IPS DF 6.9 (cell line): ENCODE results near the gene PLEKHG4.
A peak's percentile ranks its signal among the peaks of the same experiment; 100 is the strongest.

Experiments used
- DNase-seq: peaks from one replicate; pipeline ENCODE4 v3.0.0-alpha.2; 2013; ENCODE audit warnings: low read depth, low spot score
- H3K27ac ChIP-seq: one replicate; pipeline ENCODE4 v1.5.1; 2013; ENCODE audit warnings: low read length, control low read depth
- H3K27me3 ChIP-seq: 2 replicates; pipeline ENCODE4 v1.6.1; 2013; ENCODE audit warnings: mild to moderate bottlenecking, low read length; ENCODE audit not compliant: control insufficient read depth, insufficient read depth
- H3K36me3 ChIP-seq: 2 replicates; pipeline ENCODE4 v1.6.1; 2013; ENCODE audit warnings: low read length; ENCODE audit not compliant: control insufficient read depth, insufficient read depth
- H3K4me1 ChIP-seq: 2 replicates; pipeline ENCODE4 v1.6.1; 2013; ENCODE audit warnings: low read length; ENCODE audit not compliant: control insufficient read depth, insufficient read depth
- H3K4me3 ChIP-seq: 2 replicates; pipeline ENCODE4 v1.5.1; 2013; ENCODE audit warnings: mild to moderate bottlenecking, low read length
- H3K9me3 ChIP-seq: 2 replicates; pipeline ENCODE4 v1.6.1; 2013; ENCODE audit warnings: low read length, inconsistent platforms; ENCODE audit not compliant: control insufficient read depth, insufficient read depth
- WGBS: extraction: QIAGEN DNeasy Blood & Tissue Kit; methylation state at CpG from one replicate; pipeline ENCODE4 v1.1.7; 2013; ENCODE audit warnings: mixed read lengths, missing lambda C conversion rate; ENCODE audit not compliant: insufficient read length, insufficient coverage; 5-methylcytosine and 5-hydroxymethylcytosine counted together

PLEKHG4 gene, protein sequence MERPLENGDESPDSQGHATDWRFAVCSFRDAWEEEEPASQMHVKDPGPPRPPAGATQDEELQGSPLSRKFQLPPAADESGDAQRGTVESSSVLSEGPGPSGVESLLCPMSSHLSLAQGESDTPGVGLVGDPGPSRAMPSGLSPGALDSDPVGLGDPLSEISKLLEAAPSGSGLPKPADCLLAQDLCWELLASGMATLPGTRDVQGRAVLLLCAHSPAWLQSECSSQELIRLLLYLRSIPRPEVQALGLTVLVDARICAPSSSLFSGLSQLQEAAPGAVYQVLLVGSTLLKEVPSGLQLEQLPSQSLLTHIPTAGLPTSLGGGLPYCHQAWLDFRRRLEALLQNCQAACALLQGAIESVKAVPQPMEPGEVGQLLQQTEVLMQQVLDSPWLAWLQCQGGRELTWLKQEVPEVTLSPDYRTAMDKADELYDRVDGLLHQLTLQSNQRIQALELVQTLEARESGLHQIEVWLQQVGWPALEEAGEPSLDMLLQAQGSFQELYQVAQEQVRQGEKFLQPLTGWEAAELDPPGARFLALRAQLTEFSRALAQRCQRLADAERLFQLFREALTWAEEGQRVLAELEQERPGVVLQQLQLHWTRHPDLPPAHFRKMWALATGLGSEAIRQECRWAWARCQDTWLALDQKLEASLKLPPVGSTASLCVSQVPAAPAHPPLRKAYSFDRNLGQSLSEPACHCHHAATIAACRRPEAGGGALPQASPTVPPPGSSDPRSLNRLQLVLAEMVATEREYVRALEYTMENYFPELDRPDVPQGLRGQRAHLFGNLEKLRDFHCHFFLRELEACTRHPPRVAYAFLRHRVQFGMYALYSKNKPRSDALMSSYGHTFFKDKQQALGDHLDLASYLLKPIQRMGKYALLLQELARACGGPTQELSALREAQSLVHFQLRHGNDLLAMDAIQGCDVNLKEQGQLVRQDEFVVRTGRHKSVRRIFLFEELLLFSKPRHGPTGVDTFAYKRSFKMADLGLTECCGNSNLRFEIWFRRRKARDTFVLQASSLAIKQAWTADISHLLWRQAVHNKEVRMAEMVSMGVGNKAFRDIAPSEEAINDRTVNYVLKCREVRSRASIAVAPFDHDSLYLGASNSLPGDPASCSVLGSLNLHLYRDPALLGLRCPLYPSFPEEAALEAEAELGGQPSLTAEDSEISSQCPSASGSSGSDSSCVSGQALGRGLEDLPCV

DNA sequence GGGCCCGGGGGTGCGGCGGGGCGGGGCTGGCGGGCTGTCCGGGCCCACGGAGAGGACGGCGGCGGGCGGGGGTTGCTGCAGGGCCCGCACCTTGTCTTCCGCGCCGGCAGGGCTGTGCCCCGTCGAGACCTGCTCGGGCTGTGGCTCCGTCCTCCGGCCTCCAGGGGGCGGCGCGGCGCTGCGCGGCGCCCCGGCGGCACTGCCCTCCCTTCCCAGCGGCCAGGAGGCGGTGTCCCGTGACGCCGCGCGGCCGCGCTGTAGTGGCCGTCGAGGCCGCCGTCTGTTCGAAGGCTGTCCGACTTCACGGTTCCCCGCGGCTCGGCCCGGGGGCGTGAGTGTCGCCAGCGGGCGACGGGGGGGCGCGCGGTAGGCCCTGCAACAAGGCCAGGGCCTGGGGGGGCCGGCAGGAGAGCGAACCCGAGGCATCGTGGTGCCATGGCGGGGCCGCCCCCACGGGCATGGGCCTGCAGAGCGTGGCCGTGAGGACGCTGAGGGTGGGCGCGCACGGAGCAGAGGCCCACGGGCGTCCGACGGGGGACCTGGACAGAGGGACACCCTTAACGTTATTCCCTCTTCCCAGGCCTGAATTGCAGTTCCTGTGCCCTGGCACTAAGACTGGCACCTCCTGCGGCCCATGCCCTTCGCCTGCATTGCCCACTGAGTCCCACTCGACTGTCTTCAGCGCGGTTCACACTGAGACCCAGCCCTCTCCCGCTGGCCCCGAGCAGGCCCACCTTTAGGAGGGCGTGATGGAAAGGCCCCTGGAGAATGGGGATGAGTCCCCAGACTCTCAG lies at the start of gene PLEKHG4:
Gene PLEKHG4, plus strand, starts transcription at position 237 of the 794 bp plus-strand sequence. Its CDS starts 513 bp downstream, at position 750.
- no peak for DNase-seq
- H3K27ac ChIP-seq = no peak within 1 kb of the TSS
- no peaks in the 10 kb centered on the region for H3K36me3 ChIP-seq

DNA sequence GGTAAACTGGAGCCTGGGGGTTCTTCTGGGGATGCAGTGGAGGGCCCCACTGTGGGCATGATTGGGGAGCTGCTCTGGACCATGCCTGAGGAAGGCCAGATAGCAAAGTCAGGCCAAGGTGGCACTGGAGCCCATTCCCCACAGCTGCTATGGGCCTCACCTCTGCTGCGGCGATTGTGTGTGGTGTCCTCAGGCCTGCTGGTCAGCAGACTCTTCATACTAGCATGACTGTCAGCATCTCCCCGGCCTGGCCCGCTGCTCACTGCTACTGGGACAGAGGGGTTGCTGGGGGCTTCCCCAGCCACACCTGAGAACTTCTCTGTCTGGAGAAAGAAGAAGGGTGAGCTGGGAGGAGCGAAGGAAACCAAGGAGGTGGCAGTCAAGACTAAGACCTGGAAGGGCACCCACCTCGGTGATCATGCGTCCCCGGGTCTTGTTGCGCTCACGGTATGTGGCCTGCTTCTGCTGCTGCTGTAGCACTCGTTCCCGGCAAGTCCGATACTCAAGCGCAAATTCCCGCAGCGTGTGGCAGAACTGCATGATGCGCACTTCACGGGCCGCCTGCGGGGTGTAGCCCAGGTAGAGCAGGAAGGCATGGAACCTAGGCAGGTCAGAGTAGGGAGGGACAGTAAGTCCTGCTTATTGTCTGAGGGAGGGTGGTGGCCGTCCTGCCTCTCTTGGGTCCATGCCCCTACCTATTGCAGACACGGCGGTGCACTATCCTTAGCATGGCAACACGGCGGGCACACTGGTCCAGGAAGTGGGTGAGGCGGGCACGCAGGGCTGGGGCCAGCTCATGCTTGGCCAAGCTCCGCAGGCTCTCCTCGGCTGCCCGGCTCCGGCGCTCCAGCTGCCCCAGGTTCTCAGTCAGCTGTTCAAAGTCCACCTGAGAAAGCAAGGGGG lies 49.2 kb upstream of the PLEKHG4 start:
- Histone ChIP-seq H3K27ac (no peak overlapping the region), H3K36me3 (peaks cover 35% of the 10 kb centered on the region), H3K4me1 (no peaks in the 10 kb centered on the region; the same call in 1 of the 2 replicates), H3K4me3 (no peak overlapping the region), H3K9me3 (no peaks in the 10 kb centered on the region), H3K27me3 (no peaks in the 10 kb centered on the region)
- no CpG with 5 or more reads among the region's 32 CpGs for WGBS
- DNase-seq = no peak

More for the DNA sequence above, at the start of gene PLEKHG4:
- H3K9me3 ChIP-seq = no peaks in the 10 kb centered on the region
- H3K4me1 ChIP-seq = peaks cover 2% of the 10 kb centered on the region; the same call in 1 of the 2 replicates
- WGBS = no CpG with 5 or more reads among the region's 83 CpGs
- no peaks in the 10 kb centered on the region for H3K27me3 ChIP-seq
- peak within 1 kb of the TSS; percentile 59; the same call in 1 of the 2 replicates for H3K4me3 ChIP-seq

DNA sequence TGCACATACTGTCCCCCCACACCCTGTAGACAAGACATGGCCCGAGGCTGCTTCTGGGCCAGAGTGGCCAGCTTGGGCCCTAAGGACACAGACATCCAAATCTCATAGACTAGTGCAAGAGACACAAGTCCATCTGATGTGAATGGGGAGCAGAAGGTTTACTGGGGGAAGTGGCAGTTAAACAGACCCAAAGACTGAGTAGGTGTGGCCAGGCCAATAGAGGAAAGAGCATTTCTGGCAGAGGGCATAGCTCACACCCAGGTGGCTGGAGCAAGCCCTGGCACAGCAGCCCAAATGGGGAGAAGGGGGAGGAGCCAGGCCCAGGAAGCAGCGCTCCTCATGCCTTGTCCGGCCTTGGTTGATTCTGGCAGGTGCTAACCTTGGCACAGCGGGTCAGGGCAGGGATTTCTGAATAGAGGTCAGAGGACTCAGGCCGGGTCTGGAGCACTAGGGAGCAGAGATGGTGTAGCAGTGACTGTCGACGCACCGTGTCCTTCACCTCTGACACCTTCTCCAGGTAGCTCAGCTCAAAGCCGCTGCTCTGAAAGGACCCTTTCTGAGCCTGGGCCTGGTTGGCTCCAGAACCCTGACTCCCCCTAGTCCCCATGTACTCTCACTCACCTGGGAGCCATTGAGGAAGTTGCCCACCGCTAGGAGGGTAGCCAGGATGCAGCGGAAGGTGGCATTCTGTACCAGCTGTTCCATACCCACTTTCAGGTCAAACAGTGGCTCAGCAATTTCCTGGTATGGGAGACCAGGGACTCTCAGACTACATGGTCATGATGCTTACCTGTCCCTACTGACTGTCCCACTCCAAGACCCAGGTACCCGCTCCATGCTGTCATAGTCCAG lies 48.3 kb upstream of the PLEKHG4 start:
- Histone ChIP-seq H3K27me3 (no peaks in the 10 kb centered on the region), H3K27ac (no peak overlapping the region), H3K4me1 (no peaks in the 10 kb centered on the region; the same call in 1 of the 2 replicates), H3K9me3 (no peaks in the 10 kb centered on the region), H3K4me3 (no peak overlapping the region), H3K36me3 (peaks cover 36% of the 10 kb centered on the region)
- no peak for DNase-seq
- WGBS = no CpG with 5 or more reads among the region's 12 CpGs

DNA sequence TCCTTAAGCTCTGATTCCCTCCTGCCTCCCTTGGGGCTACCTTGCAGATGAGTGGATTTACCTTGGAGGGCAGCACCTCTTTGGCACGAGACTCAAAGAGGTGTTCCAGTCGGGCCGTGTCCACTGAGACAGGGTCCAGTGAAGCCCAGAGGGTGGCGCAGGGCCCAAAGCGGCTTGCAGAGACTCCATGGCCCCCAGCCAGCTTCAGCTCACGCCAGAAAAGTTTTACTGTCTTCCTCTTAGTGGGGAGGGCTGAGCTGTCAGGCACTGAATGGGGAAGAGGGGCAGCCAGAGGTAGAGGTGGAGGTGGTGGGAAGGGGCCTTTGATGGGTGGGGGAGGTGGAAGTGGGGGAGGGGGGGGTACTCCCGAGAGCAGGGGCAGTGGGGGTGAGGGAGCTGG lies 45.7 kb upstream of the PLEKHG4 start:
- H3K9me3 ChIP-seq = no peaks in the 10 kb centered on the region
- peaks cover 50% of the 10 kb centered on the region for H3K36me3 ChIP-seq
- no peak for DNase-seq
- H3K27ac ChIP-seq = no peak overlapping the region
- no CpG with 5 or more reads among the region's 7 CpGs for WGBS
- no peaks in the 10 kb centered on the region for H3K27me3 ChIP-seq
- peaks cover 2% of the 10 kb centered on the region; the same call in 1 of the 2 replicates for H3K4me1 ChIP-seq
- no peak overlapping the region for H3K4me3 ChIP-seq

DNA sequence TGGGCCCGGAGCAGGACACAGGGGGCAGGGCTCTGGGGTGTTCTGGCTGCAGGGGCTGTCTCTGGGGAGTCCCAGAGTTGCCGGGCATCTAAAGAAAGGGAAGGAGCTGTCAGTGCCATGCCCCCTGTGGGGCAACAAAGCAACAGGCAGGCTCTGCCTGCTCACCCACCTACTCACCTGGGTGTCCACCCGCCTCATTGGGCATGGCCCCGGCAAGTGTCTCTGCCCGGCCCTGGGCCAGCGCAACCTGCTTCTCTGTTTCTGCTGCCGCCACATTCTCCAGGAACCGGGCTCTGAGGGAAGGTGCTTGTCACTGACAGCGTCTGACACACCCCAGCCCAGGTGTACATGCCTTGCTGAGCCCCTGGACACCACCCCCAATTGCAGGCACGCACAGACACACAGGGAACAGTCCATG lies 45.1 kb upstream of the PLEKHG4 start:
- H3K27me3 ChIP-seq = no peaks in the 10 kb centered on the region
- no CpG with 5 or more reads among the region's 10 CpGs for WGBS

DNA sequence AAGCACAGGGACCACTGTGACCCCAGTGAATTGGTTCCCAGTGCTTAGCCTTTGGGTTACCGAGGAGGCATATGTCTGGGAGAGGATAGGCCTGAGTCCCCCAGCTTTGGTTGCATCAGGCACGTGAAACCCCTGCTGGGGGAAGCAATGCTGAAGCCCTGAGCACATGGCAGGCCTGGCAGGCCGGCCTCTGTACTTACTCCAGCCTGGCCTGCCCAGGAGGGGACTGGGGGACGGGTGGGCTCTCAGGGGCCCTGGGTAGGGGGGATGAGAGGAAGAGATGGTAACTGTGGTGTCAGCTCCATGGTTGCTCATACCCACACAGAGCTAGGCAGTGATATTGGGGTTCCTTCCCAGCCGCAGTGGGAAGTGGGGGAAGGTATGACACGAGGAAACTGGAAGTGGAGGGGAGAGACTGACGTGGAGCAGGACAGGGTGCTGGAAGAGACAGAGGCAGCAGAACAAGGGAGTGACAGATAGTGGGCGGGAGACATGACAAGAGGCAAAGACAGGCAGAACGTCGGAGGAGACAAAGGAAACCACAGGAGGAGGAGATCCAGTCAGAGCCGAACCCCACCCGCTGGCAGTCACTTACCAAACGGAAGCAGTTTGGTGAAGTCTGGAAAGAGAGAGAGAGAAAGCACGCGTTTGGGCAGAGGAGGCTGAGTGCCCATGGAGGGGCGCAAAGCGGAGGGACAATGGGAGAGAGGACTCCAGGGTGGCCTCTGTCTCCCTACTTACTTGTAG lies 43.3 kb upstream of the PLEKHG4 start:
- WGBS = no CpG with 5 or more reads among the region's 17 CpGs
- H3K9me3 ChIP-seq = no peaks in the 10 kb centered on the region
- H3K27me3 ChIP-seq = no peaks in the 10 kb centered on the region
- peaks cover 2% of the 10 kb centered on the region; the same call in 1 of the 2 replicates for H3K4me1 ChIP-seq
- H3K27ac ChIP-seq = no peak overlapping the region
- H3K36me3 ChIP-seq = peaks cover 30% of the 10 kb centered on the region
- no peak for DNase-seq
- H3K4me3 ChIP-seq = no peak overlapping the region

More for the DNA sequence above, 45.1 kb upstream of the PLEKHG4 start:
- Histone ChIP-seq H3K9me3 (no peaks in the 10 kb centered on the region), H3K4me1 (peaks cover 2% of the 10 kb centered on the region; the same call in 1 of the 2 replicates), H3K36me3 (peaks cover 48% of the 10 kb centered on the region), H3K27ac (no peak overlapping the region), H3K4me3 (no peak overlapping the region)
- no peak for DNase-seq

DNA sequence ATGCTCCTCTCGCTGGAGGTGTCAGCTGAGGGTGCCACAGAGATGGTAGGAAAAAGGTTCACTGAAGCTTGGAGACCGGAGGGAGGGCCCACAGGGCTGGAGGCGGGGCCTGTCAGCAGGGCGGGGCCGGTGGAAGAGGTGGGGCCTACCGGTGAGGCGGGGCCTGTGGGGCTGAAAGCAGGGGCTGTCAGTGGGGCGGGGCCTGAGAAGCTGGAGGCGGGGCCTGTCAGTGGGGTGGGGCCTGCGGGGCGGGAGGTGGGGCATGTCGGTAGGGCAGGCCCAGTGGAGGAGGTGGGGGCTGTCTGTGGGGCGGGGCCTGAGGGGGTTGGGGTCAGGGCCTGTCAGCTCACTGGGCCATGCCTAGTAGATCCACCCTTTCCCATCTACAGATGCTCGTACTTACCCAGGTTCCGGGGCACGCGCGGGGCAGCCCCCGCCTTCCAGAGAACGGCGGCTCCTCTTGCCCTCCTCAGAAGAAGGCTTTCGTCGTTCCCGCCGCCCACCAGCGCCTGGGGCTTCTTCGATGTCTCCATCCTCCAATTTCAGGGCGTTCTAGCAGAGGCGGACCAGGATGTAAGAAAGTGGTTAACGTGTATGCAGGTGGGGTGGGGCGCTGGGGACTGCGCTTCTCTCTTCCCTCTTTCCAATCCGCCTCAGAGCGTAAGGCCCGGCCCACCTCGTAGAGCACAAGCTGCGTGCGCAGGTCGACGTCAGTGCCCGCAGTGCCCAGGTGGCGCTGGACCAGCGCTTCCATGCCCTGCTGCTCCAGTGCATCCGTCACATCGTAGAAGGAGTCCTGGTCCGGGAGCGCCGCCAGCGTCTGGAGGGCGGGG lies 42.6 kb upstream of the PLEKHG4 start:
- Histone ChIP-seq H3K36me3 (peaks cover 23% of the 10 kb centered on the region), H3K4me1 (peaks cover 6% of the 10 kb centered on the region; the same call in 1 of the 2 replicates), H3K27ac (no peak overlapping the region), H3K27me3 (no peaks in the 10 kb centered on the region), H3K4me3 (no peak overlapping the region), H3K9me3 (no peaks in the 10 kb centered on the region)
- WGBS = no CpG with 5 or more reads among the region's 50 CpGs
- DNase-seq = no peak
